HG02970 (cell line): ENCODE measurements around the gene VPS13D.
"Not testable (repeated sequence)": the region's sequence is repeated elsewhere in the genome, so short reads cannot be mapped to it uniquely, and the experiment has no call there.

ENCODE experiments used
- ATAC-seq: cut with Tn5 transposase; IDR thresholded peaks from one replicate; pipeline ENCODE4 v1.9.1; 2021; ENCODE audit warnings: mild to moderate bottlenecking, moderate library complexity, moderate number of reproducible peaks; ENCODE audit not compliant: unreplicated experiment, low FRiP score

VPS13D gene

DNA sequence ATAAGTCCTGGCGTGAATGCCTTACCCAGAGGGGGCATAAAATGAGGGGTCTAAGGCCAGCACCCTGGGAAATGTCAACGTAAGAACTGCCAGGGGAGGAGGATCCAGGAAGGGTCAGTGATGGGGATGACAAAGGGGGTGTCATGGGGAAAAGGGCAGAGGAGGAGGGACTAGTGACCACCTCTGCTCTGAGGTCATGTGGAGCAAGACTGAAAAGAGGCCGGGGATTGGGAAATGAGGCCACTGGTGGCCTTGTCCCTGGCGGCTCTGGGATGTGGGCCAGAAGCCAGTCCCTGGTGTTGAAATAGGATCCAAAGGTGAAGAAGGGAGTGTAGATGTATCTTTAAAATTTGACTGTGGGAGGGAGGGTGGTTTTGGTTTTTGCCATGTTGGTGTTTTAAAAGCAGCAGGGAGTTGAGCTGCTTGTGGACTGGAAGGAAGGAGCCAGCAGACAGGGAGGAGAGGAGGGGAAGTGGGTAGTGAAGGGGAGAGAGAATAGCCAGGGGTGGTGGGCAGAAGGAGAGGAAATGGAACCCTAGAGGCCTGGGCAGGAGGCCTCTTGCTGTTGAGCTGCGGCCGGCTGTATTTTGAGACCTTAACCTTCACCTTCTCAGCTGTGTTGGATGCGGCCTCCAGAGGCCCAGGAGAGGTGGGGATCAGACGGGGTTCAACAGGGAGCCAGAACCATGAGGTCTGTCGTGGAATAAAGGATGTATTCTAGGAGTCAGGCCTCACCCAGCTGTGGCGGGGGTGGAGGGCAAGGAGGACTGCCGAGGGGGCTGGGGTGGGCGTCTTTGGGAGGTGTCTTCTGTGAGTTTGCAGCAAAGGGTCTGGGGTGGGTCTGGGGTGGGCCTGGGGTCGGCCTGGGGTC lies 295.7 kb downstream of the VPS13D start:
- ATAC-seq = no peak

DNA sequence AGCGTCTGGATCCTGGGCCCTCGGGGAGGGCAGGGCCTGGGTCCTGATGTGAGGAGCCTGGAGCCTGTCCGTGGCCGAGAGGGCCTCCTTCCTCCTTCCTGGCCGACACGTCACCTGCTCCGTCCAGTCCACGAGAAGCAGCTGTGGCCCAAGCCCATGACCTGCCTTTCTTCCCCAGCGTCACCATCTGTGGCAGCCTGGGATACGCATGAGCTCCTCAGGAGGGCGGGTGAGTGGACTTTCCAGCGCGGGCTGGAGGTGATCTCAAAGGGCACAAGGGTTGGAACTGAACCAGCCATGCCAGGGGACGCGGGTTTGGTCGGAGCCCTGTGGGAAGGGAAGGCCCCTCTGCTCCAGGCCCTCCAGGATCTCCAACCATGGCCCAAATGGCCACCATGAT lies 297.7 kb downstream of the VPS13D start:
- ATAC-seq = no peak

GRCh38 chr1:12528021-12528852 lies 298.4 kb downstream of the VPS13D start:
- ATAC-seq = no peak

DNA sequence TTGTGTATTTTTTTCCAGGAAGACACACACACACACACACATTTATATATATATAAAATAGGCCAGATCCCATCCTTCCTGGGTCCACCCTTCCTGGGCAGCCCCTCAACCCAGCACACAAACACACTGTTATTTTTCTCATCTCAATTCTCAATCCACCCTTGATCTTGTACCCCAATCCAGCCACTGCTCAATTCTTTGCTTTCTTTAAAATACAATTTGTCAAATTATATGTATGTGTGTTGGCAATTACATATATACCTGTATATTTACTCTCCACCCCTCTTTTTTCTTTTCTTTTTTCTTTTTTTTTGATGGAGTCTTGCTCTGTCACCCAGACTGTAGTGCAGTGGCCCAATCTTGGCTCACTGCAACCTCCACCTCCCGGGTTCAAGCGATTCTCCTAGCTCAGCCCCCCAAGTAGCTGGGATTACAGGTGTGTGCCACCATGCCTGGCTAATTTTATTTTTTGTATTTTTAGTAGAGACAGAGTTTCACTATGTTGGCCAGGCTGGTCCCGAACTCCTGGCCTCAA lies 299.9 kb downstream of the VPS13D start:
- no peak for ATAC-seq

DNA sequence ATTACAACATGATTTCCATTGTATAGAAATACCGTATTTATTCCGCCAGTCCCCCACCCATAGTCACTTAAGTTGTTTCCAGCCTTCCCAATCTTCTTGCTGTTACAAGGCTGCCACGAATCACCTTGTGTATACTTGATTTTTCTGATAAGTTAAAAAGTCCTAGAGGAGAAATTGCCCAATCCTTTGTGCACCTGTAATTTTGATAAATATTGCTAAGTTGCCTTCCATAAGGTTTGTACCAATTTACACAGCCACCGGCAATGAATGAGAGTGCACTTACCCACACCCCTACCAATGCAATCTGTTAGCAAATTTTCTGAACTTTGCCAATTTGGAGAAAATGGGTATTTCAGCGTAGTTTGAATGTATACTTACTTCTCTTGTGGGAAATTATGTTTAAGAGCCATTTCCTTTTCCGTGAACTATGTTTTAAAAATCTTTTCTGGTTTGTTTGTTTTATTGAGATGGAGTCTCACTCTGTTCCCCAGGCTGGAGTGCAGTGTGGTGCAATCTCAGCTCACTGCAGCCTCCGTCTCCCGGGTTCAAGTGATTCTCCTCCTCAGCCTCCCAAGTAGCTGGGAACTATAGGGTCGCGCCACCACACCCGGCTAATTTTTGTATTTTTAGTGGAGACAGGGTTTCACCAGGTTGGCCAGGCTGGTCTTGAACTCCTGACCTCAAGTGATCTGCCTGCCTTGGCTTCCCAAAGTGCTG lies 300.8 kb downstream of the VPS13D start:
- no peak for ATAC-seq

DNA sequence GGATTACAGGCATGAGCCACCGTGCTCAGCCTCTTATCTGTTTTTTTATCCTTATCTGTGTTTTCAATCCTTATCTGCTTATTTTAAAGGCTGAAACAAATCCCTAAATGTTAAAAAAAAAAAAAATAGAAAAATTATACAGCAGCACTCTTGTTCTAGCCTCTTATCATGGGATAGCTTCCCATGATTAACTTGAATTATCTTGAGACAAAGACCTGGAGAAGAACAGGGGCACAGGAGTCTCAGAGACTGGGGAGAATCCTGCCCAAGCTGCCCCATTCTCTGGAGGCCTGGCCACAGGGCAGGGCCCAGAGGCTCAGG lies 301.3 kb downstream of the VPS13D start:
- no peak for ATAC-seq

GRCh38 chr1:12532405-12533315 lies 302.8 kb downstream of the VPS13D start:
- no peak for ATAC-seq

GRCh38 chr1:12536023-12536639 lies 306.3 kb downstream of the VPS13D start:
- ATAC-seq = no peak

DNA sequence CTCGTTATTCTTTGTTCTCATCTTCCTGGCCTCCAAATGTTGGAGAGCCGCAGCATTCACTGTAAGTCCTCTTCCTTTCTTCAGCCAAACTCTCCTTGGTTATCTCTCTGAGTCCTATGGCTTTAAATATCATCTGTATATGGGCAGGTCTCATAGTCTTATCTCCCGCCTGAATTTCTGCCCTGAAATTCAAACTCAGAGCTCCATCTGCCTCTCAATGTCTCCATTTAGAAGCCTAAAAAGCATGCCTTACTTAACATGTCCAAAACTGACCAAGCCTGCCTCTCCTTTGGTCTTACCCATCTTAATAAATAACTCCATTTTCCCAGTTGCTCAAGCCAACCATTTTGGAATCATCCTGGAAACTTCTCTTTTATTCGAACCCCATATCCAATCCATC lies 307.5 kb downstream of the VPS13D start:
- ATAC-seq = no peak

GRCh38 chr1:12537906-12538461 lies 308.2 kb downstream of the VPS13D start:
- no peak for ATAC-seq

GRCh38 chr1:12538536-12538935 lies 308.7 kb downstream of the VPS13D start:
- not testable (repeated sequence) for ATAC-seq

- ATAC-seq = no peak
Measured at GRCh38 chr1:12539320-12539704, 309.5 kb downstream of the VPS13D start.

DNA sequence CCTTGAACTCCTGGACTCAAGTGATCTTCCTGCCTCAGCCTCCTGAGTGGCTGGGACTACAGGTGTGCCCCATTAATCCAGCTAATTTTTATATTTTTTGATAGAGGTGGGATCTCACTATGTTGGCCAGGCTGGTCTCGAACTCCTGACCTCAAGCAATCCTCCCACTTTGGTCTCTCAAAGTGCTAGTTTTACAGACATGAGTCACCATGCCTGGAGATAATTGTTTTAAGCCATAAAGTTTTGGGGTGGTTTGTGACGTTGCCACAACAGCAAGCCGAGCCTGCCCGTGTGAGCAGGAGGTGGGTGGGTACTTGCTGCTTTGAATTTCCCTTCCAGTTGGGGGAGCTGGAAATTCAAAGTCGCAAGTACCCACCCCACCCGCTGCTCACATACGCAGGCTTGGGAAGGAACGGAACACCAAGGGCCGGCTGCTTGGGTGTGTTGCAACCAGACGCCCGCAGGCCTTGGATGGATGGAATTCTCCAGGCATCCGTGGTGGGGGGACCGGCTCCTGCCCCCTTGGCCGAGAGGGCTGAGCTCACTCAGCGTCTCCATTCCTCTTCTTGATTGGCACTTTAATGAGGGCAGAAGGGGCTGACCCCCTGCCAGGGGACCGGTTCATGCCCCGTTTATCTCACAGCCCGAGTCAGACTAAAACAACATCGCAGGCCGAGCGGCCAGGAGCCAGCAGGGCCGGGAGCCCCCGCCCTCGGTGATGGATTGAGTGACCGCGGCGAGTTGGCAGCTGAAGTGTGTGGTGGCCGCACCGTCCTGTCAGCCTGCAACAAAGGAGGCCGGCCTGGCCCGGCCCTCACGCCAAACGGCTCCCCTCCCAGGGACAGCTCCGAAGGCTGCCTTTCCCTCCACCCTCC lies 310.1 kb downstream of the VPS13D start:
- ATAC-seq = no peak

GRCh38 chr1:12540580-12541273 lies 310.9 kb downstream of the VPS13D start:
- no peak for ATAC-seq

- no peak for ATAC-seq
Measured at GRCh38 chr1:12541274-12542137, 311.7 kb downstream of the VPS13D start.

- no peak for ATAC-seq
Measured at GRCh38 chr1:12542138-12542465, 312.3 kb downstream of the VPS13D start.
